DND-41 (cell line): ENCODE measurements around the gene SPPL2C.

Source experiments
- EZH2 ChIP-seq: IDR thresholded peaks from 3 replicates; pipeline ENCODE4 v1.6.1; 2012; ENCODE audit warnings: borderline replicate concordance, low read depth, mild to moderate bottlenecking, moderate library complexity, low read length, inconsistent platforms; ENCODE audit not compliant: severe bottlenecking
- TF ChIP-seq, protein P1 (sequence below): IDR thresholded peaks from 2 replicates; pipeline ENCODE4 v1.5.1; 2012; ENCODE audit warnings: borderline replicate concordance, low read length, moderate library complexity, mild to moderate bottlenecking; ENCODE audit not compliant: poor library complexity, severe bottlenecking; ENCODE audit errors: extremely low read depth

DNA sequence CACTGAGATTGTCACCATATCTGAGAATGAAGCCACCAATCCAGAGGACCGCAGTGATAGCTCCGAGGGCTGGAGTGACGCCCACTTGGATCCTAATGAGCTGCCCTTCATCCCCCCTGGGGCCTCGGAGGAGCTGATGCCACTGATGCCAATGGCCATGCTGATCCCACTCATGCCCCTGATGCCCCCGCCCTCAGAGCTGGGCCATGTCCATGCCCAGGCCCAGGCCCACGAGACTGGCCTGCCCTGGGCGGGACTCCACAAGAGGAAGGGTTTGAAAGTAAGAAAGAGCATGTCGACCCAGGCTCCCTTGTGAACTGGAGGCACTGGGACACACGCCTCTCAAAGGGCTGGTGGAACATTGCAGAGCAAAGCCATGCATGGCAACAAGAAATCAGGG, 2.0 kb downstream of the SPPL2C start:
- TF ChIP-seq, protein P1, sequence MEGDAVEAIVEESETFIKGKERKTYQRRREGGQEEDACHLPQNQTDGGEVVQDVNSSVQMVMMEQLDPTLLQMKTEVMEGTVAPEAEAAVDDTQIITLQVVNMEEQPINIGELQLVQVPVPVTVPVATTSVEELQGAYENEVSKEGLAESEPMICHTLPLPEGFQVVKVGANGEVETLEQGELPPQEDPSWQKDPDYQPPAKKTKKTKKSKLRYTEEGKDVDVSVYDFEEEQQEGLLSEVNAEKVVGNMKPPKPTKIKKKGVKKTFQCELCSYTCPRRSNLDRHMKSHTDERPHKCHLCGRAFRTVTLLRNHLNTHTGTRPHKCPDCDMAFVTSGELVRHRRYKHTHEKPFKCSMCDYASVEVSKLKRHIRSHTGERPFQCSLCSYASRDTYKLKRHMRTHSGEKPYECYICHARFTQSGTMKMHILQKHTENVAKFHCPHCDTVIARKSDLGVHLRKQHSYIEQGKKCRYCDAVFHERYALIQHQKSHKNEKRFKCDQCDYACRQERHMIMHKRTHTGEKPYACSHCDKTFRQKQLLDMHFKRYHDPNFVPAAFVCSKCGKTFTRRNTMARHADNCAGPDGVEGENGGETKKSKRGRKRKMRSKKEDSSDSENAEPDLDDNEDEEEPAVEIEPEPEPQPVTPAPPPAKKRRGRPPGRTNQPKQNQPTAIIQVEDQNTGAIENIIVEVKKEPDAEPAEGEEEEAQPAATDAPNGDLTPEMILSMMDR = no peak
- TF ChIP-seq EZH2 = no peak
